ENCODE measurements around the gene IMPG1.

IMPG1 gene

DNA sequence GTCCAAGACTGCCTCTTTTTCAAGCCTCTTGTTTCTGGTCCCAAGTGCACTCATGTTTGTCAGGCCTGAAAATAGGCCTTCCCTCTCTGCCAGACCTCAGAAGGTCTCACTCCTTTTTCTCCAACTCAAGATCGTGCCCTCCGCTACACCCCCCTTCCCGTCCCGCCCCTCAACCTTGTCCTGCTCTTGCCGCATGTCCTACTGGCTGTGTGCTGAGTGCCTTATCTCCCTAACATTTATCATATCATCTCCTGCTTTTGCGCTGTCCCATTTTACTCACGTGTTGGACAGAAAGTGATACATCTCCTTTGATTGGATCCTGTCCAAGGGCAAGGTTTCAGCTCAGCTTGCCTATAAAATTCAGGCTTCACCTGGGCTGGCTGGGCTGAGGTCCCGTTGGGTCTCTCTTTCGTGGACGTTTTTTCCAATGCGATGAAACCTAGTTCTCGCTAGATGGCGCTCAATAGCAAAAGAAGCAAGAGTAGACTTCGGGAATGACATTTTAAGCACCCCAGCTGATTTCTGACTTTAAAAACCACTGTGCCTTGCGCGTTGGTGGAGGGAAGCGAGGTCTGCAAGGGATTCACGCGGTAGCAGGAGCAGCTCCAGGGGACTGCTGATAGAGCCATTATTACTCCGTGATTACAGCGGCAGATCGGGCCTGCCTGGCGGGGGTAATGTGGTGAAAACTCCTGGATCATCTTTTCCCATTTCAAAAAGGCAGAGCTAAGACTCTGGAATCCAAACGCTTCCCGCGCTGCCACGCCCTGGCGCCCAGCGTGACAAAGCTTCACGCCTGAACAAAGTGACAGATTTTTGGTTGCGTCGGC, 137.6 kb downstream of the IMPG1 start:
- Histone ChIP-seq H3K4me1 (ENCODE audit: insufficient read depth, insufficient read length) (peaks cover 3% of the 10 kb centered on the region), H3K9me3 (ENCODE audit: insufficient read depth, low read length) (no peaks in the 10 kb centered on the region), H3K9ac (ENCODE audit: insufficient read length, low read depth) (no peak overlapping the region), H3K36me3 (ENCODE audit: insufficient read depth, insufficient read length, low read length) (no peaks in the 10 kb centered on the region), H3K4me3 (ENCODE audit: insufficient read length, low read depth) (peak overlapping the region; percentile 28), H3K27me3 (ENCODE audit: insufficient read depth, insufficient read length) (peaks cover 22% of the 10 kb centered on the region)
- DNase-seq (ENCODE audit: low read depth, low spot score): peak; percentile 46
- TF ChIP-seq SUZ12 (IDR thresholded peaks at IDR 0.05; ENCODE audit: extremely low read depth, insufficient read depth, insufficient read length): no peak
- TF ChIP-seq ZNF274 (IDR thresholded peaks at IDR 0.05; ENCODE audit: low read depth, low read length): no peak
- no peak for TF ChIP-seq YY1 (IDR thresholded peaks at IDR 0.05; ENCODE audit: insufficient read depth, insufficient read length)

DNA sequence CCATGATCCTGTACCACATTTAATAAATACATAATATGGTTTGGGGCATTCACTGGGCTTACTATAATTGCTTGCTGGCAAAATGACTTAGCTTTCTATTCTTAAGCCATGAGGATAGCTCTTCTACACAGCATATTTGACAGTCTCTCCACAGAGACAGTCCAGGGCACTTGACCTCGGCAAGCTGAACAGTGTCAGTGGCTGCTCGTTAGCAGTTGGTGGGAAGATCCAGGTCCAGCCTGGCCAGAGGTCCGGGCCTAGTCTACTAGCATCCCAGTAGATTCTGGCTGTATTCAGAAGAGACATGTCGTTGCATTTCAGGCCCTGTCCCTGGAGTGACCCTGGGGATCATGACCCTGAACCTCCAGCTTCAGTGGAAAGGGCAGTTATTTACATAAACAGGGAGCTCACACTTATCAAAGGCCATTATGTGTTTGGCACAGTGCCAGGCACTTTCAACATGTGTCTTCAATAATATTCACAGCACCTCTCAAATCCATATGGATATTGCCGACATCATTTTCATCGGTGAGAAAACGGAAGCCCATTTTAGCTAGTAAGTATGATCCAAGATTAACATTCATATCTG, 139.0 kb downstream of the IMPG1 start:
- peaks cover 3% of the 10 kb centered on the region for H3K4me1 ChIP-seq (ENCODE audit: insufficient read depth, insufficient read length)
- no peak overlapping the region for H3K4me3 ChIP-seq (ENCODE audit: insufficient read length, low read depth)
- no peaks in the 10 kb centered on the region for H3K36me3 ChIP-seq (ENCODE audit: insufficient read depth, insufficient read length, low read length)
- DNase-seq (ENCODE audit: low read depth, low spot score): no peak
- H3K9ac ChIP-seq (ENCODE audit: insufficient read length, low read depth): no peak overlapping the region
- H3K27me3 ChIP-seq (ENCODE audit: insufficient read depth, insufficient read length): peaks cover 22% of the 10 kb centered on the region
- no peaks in the 10 kb centered on the region for H3K9me3 ChIP-seq (ENCODE audit: insufficient read depth, low read length)
- TF ChIP-seq YY1 (IDR thresholded peaks at IDR 0.05; ENCODE audit: insufficient read depth, insufficient read length) (no peak), ZNF274 (IDR thresholded peaks at IDR 0.05; ENCODE audit: low read depth, low read length) (no peak), SUZ12 (IDR thresholded peaks at IDR 0.05; ENCODE audit: extremely low read depth, insufficient read depth, insufficient read length) (no peak)

DNA sequence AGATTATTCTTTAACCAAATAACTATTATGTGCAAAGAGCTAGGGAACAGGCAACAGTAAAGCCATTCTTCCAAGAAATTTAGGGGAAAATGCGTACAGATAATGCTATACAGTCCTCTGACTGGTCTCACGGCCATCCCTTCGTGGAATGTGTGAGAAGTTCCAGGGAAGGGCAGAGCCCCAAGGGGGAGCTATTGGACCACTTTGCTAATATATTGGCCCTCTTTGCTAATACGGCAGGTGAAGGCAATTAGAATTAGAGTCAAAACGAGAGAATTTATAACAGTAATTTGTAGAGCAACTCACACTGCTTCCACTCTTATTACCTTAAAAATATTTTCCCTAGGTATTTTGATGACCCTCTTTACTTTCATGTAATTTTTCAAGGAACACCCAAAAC, 140.4 kb downstream of the IMPG1 start:
- Histone ChIP-seq H3K9me3 (ENCODE audit: insufficient read depth, low read length) (no peaks in the 10 kb centered on the region), H3K4me3 (ENCODE audit: insufficient read length, low read depth) (no peak overlapping the region), H3K27me3 (ENCODE audit: insufficient read depth, insufficient read length) (peaks cover 18% of the 10 kb centered on the region), H3K9ac (ENCODE audit: insufficient read length, low read depth) (no peak overlapping the region), H3K4me1 (ENCODE audit: insufficient read depth, insufficient read length) (peaks cover 3% of the 10 kb centered on the region), H3K36me3 (ENCODE audit: insufficient read depth, insufficient read length, low read length) (no peaks in the 10 kb centered on the region)
- DNase-seq (ENCODE audit: low read depth, low spot score): peak; percentile 49
- no peak for TF ChIP-seq SUZ12 (IDR thresholded peaks at IDR 0.05; ENCODE audit: extremely low read depth, insufficient read depth, insufficient read length)
- no peak for TF ChIP-seq ZNF274 (IDR thresholded peaks at IDR 0.05; ENCODE audit: low read depth, low read length)
- no peak for TF ChIP-seq YY1 (IDR thresholded peaks at IDR 0.05; ENCODE audit: insufficient read depth, insufficient read length)

DNA sequence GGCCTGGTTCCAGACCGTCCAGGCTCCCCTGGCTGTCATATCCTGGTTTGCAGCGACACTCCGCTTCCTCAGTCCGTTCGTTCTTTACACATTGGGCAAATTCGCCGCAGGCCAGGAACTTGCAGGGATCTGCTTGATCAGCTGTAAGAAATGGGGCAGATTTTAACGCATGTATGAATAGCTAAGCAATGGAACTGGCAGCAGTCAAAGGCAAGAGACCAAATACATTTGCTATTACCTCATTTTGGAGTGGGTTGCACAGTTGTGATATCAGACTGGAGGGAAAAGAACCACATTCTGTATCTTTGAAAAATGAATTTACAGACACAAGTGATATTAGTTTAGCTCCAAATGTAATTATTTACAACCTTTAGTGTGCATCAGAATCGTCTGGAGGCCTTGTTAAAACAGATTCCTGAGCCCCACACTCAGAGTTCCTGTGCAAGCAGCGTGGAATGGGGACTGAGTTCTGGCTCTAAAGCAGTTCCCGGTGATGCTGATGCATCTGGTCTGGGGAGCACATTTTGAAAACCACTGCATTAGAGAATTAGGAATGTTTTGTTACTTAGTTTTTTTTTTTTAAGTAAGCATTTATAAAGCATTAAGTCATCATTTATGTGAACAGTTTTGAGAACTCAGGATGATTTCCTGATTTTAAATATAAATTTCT, 141.3 kb downstream of the IMPG1 start:
- peaks cover 3% of the 10 kb centered on the region for H3K4me1 ChIP-seq (ENCODE audit: insufficient read depth, insufficient read length)
- peaks cover 9% of the 10 kb centered on the region for H3K27me3 ChIP-seq (ENCODE audit: insufficient read depth, insufficient read length)
- no peak overlapping the region for H3K4me3 ChIP-seq (ENCODE audit: insufficient read length, low read depth)
- no peak overlapping the region for H3K9ac ChIP-seq (ENCODE audit: insufficient read length, low read depth)
- H3K9me3 ChIP-seq (ENCODE audit: insufficient read depth, low read length): no peaks in the 10 kb centered on the region
- no peak for DNase-seq (ENCODE audit: low read depth, low spot score)
- TF ChIP-seq ZNF274 (IDR thresholded peaks at IDR 0.05; ENCODE audit: low read depth, low read length): no peak
- TF ChIP-seq YY1 (IDR thresholded peaks at IDR 0.05; ENCODE audit: insufficient read depth, insufficient read length): no peak
- TF ChIP-seq SUZ12 (IDR thresholded peaks at IDR 0.05; ENCODE audit: extremely low read depth, insufficient read depth, insufficient read length): no peak
- no peaks in the 10 kb centered on the region for H3K36me3 ChIP-seq (ENCODE audit: insufficient read depth, insufficient read length, low read length)

DNA sequence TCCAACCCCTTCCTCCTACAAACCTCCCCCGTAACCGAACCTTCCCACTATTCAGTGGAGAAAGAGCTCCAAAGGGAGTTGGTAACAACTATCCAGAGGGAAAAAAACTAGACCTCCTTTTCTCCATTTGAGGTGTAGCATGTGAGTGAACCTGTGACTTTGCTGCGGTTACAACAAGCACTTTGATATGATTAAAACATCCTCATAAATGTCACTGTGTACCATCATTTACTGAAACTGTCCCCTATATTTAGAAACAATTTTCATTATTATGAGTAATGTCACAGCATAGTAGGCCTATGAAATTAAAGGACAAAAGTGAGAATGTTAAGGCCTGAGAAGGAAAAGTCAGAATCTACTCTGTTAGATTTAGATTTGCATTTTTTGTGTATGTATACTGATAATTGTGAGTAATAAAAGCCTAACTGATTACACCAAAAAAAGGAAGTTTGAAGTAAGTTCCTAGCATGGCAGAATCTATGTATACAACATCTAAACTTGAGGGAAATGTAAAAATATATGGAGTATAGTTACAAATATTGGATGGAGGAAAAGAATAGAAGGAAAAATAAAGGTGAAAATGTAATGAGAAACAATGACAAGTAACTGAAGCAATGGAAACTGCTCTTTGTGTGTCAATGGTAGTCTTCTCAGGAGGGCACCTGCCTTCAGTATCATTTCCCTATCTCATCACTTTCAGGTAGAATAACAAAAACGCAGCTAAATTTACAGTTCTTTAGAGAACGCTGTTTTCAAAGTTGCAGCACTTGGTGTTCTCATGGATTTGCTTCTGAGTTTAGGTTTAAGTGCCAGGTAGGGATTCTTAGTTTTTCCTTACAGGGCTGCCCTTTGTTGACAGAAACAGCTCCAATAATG, 145.9 kb downstream of the IMPG1 start:
- H3K27me3 ChIP-seq (ENCODE audit: insufficient read depth, insufficient read length): no peaks in the 10 kb centered on the region
- no peak overlapping the region for H3K9ac ChIP-seq (ENCODE audit: insufficient read length, low read depth)
- TF ChIP-seq ZNF274 (IDR thresholded peaks at IDR 0.05; ENCODE audit: low read depth, low read length): no peak
- TF ChIP-seq SUZ12 (IDR thresholded peaks at IDR 0.05; ENCODE audit: extremely low read depth, insufficient read depth, insufficient read length): no peak
- TF ChIP-seq YY1 (IDR thresholded peaks at IDR 0.05; ENCODE audit: insufficient read depth, insufficient read length): no peak
- no peak for DNase-seq (ENCODE audit: low read depth, low spot score)
- H3K4me3 ChIP-seq (ENCODE audit: insufficient read length, low read depth): no peak overlapping the region
- no peaks in the 10 kb centered on the region for H3K9me3 ChIP-seq (ENCODE audit: insufficient read depth, low read length)
- no peaks in the 10 kb centered on the region for H3K36me3 ChIP-seq (ENCODE audit: insufficient read depth, insufficient read length, low read length)
- no peaks in the 10 kb centered on the region for H3K4me1 ChIP-seq (ENCODE audit: insufficient read depth, insufficient read length)

DNA sequence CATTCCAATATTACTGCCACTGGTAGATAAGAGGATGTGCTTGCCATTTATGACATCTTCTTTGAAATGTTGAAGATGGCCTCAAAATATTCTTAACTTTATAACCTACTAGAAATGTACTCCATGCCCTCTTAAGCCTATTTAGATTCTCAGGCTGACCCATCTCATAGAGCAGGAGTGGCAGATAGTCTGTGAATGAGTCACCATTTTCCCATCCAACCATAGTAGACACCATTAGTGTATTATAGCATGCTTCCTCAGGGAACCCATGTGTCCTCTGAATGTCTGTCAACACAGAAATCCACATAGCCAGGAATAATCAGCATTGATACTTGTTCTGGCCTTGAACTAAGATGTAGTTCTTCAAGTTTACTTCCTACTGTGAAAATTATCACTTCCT, 150.2 kb downstream of the IMPG1 start:
- Histone ChIP-seq H3K9me3 (ENCODE audit: insufficient read depth, low read length) (no peaks in the 10 kb centered on the region), H3K27me3 (ENCODE audit: insufficient read depth, insufficient read length) (no peaks in the 10 kb centered on the region), H3K4me3 (ENCODE audit: insufficient read length, low read depth) (no peak overlapping the region), H3K9ac (ENCODE audit: insufficient read length, low read depth) (no peak overlapping the region), H3K36me3 (ENCODE audit: insufficient read depth, insufficient read length, low read length) (no peaks in the 10 kb centered on the region), H3K4me1 (ENCODE audit: insufficient read depth, insufficient read length) (no peaks in the 10 kb centered on the region)
- no peak for TF ChIP-seq SUZ12 (IDR thresholded peaks at IDR 0.05; ENCODE audit: extremely low read depth, insufficient read depth, insufficient read length)
- no peak for TF ChIP-seq ZNF274 (IDR thresholded peaks at IDR 0.05; ENCODE audit: low read depth, low read length)
- no peak for TF ChIP-seq YY1 (IDR thresholded peaks at IDR 0.05; ENCODE audit: insufficient read depth, insufficient read length)
- no peak for DNase-seq (ENCODE audit: low read depth, low spot score)
